Breast epithelium (tissue), 4 donors: Measurements from ENCODE around the gene EML1. TPM values are rescaled to one million over a fixed set of nuclear protein-coding genes. Genes with fewer than 3 reads are reported as not detected.

Experiments
- DNase-seq, 2 donors: peaks; one replicate each; pipeline ENCODE4 v3.0.0-alpha.2; 2019; ENCODE audit warnings: low spot score in 2 of 2
- H3K27ac ChIP-seq, 2 donors: fragments of 200-600 bp; sonication (generic) in 1 of 2; one replicate each; pipeline ENCODE4 v1.5.1; 2016 to 2019; ENCODE audit warnings: mild to moderate bottlenecking in 1 of 2
- H3K27me3 ChIP-seq, 2 donors: fragments of 200-600 bp; sonication (generic) in 1 of 2; one replicate each; pipeline versions ENCODE4 v1.5.1 to v1.6.0; 2017 to 2019; ENCODE audit warnings: control low read depth in 1 of 2, mild to moderate bottlenecking in 1 of 2
- H3K36me3 ChIP-seq: fragments of 200-600 bp; one replicate; pipeline ENCODE4 v1.5.1; 2019
- H3K4me1 ChIP-seq, 2 donors: fragments of 200-600 bp; sonication (generic); one replicate each; pipeline ENCODE4 v1.5.1; 2016 to 2019; ENCODE audit warnings: control low read depth in 1 of 2
- H3K4me3 ChIP-seq, 3 donors: fragments of 200-600 bp; sonication (generic); 1 replicate in 2 of 3; 2 replicates in 1 of 3; pipeline ENCODE4 v1.5.1; 2016 to 2019; ENCODE audit warnings: mild to moderate bottlenecking in 3 of 3, moderate library complexity in 2 of 3
- H3K9me3 ChIP-seq, 2 donors: fragments of 200-600 bp; sonication (generic) in 1 of 2; one replicate each; pipeline ENCODE4 v1.5.1; 2016 to 2019; ENCODE audit warnings: control low read depth in 1 of 2
- CTCF ChIP-seq, 3 donors: fragments of 450-650 bp; IDR thresholded peaks; one replicate each; pipeline ENCODE4 v1.5.1; 2016 to 2017; ENCODE audit warnings: antibody characterized with exemption in 3 of 3, mild to moderate bottlenecking in 3 of 3, moderate library complexity in 3 of 3
- POLR2A ChIP-seq: fragments of 450-650 bp; IDR thresholded peaks from one replicate; pipeline ENCODE4 v1.6.1; 2016; ENCODE audit warnings: antibody characterized with exemption, mild to moderate bottlenecking, moderate library complexity
- POLR2AphosphoS5 ChIP-seq, 3 donors: sonication (generic); formaldehyde crosslinking; IDR thresholded peaks; one replicate each; pipeline ENCODE4 v1.6.1; 2017; ENCODE audit warnings: antibody characterized with exemption in 3 of 3
- intact Hi-C: fragments of 100-400 bp; cut with DNase I; formaldehyde crosslinking; loops from one replicate; pipeline ENCODE4 v1.15.1; 2023; ENCODE audit warnings: low total_unique reads
- total RNA-seq, 3 donors: library from RNA; depleted of rRNA; stranded (reverse); fragments of >200 nt; gene quantifications; one replicate each; pipeline ENCODE4 v1.1.0, GENCODE V29; 2016

Gene EML1
- total RNA-seq, 3 donors from 2014 or later, result 11.3 to 26.1 (median 25.9) TPM

GRCh38 chr14:99769123-99769522 is 24.1 kb upstream of the EML1 start:
- Histone ChIP-seq H3K36me3 (no peaks in the 10 kb centered on the region), H3K4me3 (no peak overlapping the region), H3K27me3 (no peaks in the 10 kb centered on the region), H3K27ac (no peak overlapping the region), H3K9me3 (no peaks in the 10 kb centered on the region), H3K4me1 (no peaks in the 10 kb centered on the region)
- intact Hi-C loops, result no loop called here
- no peak for TF ChIP-seq POLR2AphosphoS5 (IDR thresholded peaks at IDR 0.05)
- no peak for TF ChIP-seq POLR2A
- no peak for TF ChIP-seq CTCF (IDR thresholded peaks at IDR 0.05)
- no peak for DNase-seq

GRCh38 chr14:99769799-99770198 is 23.4 kb upstream of the EML1 start:
- Histone ChIP-seq H3K4me1 (no peaks in the 10 kb centered on the region), H3K36me3 (no peaks in the 10 kb centered on the region), H3K27me3 (no peaks in the 10 kb centered on the region), H3K27ac (no peak overlapping the region), H3K4me3 (no peak overlapping the region), H3K9me3 (no peaks in the 10 kb centered on the region)
- no peak for DNase-seq
- TF ChIP-seq POLR2A (no peak), POLR2AphosphoS5 (IDR thresholded peaks at IDR 0.05) (no peak), CTCF (IDR thresholded peaks at IDR 0.05) (no peak)
- intact Hi-C loops, result no loop called here

- Histone ChIP-seq H3K36me3 (no peaks in the 10 kb centered on the region), H3K27me3 (no peaks in the 10 kb centered on the region), H3K4me3 (no peak overlapping the region), H3K27ac (no peak overlapping the region), H3K9me3 (no peaks in the 10 kb centered on the region), H3K4me1 (no peaks in the 10 kb centered on the region)
- DNase-seq, result no peak
- TF ChIP-seq POLR2A (no peak), POLR2AphosphoS5 (IDR thresholded peaks at IDR 0.05) (no peak), CTCF (IDR thresholded peaks at IDR 0.05) (no peak)
- intact Hi-C loops, result no loop called here
These were observed 20.6 kb upstream of the EML1 start for GRCh38 chr14:99772371-99773283.

GRCh38 chr14:99773521-99774497 is 19.4 kb upstream of the EML1 start:
- no peak overlapping the region for H3K27ac ChIP-seq
- TF ChIP-seq CTCF (IDR thresholded peaks at IDR 0.05) (no peak), POLR2AphosphoS5 (IDR thresholded peaks at IDR 0.05) (no peak), POLR2A (no peak)
- H3K36me3 ChIP-seq, result no peaks in the 10 kb centered on the region
- H3K27me3 ChIP-seq, result no peaks in the 10 kb centered on the region
- peaks cover 0 to 5% of the 10 kb centered on the region in 2 donors for H3K9me3 ChIP-seq
- no peaks in the 10 kb centered on the region for H3K4me1 ChIP-seq
- DNase-seq, result no peak
- no peak overlapping the region for H3K4me3 ChIP-seq
- intact Hi-C loops, result no loop called here
